ENCODE data around the gene CSNK2B. TPM values are rescaled to one million over a fixed set of nuclear protein-coding genes. Genes with fewer than 3 reads are reported as not detected.

CSNK2B gene
- total and polyA plus RNA-seq, 9 of the 15 experiments (the other 6 are each of a cell fraction or from before 2014, with no cell fraction given), result 120 to 1,126 (median 529) TPM

GRCh38 chr6:31701666-31702404 is 36.0 kb downstream of the CSNK2B start (continued):
- TF ChIP-seq MYC (IDR thresholded peaks at IDR 0.05; ENCODE audit: low read depth, low read length) (no peak), MYC (CRISPR knock-in tag; IDR thresholded peaks at IDR 0.05; ENCODE audit: borderline replicate concordance, low read depth) (no peak), ZNF518B (CRISPR knock-in tag; IDR thresholded peaks at IDR 0.05) (no peak), ATF6 (CRISPR knock-in tag; IDR thresholded peaks at IDR 0.05) (0 out of 2 replicates have a peak, but pooled peaks have one; percentile 57), ZBTB12 (CRISPR knock-in tag; IDR thresholded peaks at IDR 0.05) (no peak), ZNF280B (CRISPR knock-in tag; IDR thresholded peaks at IDR 0.05) (no peak), ZNF75A (CRISPR knock-in tag; IDR thresholded peaks at IDR 0.05) (no peak), POLR2AphosphoS2 (IDR thresholded peaks at IDR 0.05; ENCODE audit: low read length) (no peak), TRIM25 (IDR thresholded peaks at IDR 0.05; ENCODE audit: borderline replicate concordance) (no peak), TFE3 (CRISPR knock-in tag; IDR thresholded peaks at IDR 0.05) (no peak), PTTG1 (tag; IDR thresholded peaks at IDR 0.05; ENCODE audit: low read depth) (no peak), RBM14 (IDR thresholded peaks at IDR 0.05; ENCODE audit: borderline replicate concordance, insufficient read depth, low read depth, low read length) (no peak), XRCC5 (IDR thresholded peaks at IDR 0.05; ENCODE audit: low read depth, low read length) (no peak; the same call in 1 of the 2 replicates), SRSF1 (IDR thresholded peaks at IDR 0.05; ENCODE audit: low read depth, low read length) (no peak)
